Measurements from ENCODE around the gene GYG2.
"Not testable (repeated sequence)": the region's sequence is repeated elsewhere in the genome, so short reads cannot be mapped to it uniquely, and the experiment has no call there.

GYG2 gene

DNA sequence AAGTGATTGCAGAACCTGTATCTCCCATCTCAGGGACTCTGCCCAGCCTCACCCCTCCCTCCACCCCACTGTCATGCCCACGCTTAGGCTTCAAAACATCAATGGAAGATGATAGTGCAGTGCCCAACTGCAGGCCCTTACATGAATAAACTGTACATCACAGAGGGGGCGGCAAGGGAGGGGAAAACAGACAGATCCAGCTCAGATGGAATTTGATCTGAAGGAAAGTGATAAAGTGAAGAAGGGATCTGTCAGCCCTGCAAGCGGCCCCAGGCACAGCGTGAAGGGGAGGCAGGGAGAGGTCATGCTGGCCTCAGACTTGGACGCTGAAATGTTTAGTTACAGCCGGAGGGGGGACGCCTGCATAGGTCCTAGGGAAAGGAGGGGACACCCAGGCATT, 38.5 kb downstream of the GYG2 start:
- DNase-seq (ENCODE audit: low read depth in 2 of 3, low spot score in 1 of 3): no peak

DNA sequence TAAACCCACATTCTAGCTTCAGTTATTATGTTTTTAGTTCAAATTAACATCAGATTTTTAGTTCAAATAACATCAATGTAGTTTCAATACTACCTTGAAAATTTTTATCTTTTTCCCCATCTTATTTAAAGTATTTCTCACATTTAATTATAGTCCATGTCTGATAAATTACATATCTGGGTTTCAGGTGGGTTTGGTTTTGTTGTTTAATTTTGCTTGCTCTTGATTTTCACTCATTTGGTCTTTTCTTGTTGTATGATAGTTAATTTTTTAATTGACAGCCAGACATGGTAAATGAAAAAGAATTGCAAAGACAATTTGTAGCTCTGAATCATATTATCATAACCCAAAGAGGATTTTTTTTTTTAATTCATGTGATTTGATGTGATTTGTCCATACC, 41.9 kb downstream of the GYG2 start:
- DNase-seq (ENCODE audit: low read depth in 2 of 3, low spot score in 1 of 3): no peak

DNA sequence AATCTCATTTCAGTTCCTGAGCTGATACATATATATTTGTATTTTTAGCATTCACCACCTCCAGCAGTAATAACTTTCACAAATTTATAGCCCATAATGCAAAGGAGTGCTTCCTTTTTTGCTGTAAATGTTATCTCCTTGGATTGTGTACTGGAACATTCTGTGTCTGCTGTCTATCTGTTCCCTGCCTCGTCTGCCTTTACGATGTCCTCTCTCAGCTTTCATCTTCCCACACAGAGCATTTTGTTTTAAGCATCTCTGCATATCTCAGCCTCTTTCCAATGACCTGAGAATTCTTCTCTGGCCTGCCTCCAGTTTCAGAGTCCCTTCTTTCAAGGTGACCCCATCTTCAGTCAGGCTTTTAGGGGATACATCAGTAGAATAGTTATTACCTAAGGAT, 43.1 kb downstream of the GYG2 start:
- no peak for DNase-seq (ENCODE audit: low read depth in 2 of 3, low spot score in 1 of 3)

DNA sequence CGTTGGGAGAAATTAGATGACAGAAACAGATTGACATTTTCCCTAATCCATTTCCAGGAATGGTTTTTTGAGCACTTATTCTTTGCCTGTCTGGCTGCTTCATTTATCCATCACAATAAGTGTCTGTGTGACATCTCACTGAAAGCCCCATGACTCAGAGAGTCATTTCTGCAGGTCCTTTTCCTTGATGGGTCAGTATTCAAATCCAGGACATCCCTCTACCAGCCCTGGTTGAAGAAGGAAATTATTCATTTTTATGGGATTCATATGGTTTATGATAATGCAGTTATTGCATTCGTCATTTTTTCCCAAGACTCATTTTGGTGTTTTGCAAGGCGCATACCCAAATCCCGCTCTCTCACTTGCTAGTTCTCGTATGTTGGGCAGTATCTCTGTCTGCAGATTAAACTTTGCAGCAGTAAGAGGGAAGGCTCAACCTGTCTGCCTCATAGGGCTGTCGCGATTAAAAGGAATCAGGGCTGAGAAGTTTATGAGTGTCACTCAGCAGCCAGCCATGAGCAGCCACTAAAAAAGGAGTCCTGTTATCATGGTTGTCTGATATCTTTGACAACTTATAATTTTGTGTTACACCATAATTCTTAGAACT, 44.0 kb downstream of the GYG2 start:
- DNase-seq (ENCODE audit: low read depth in 2 of 3, low spot score in 1 of 3): no peak

DNA sequence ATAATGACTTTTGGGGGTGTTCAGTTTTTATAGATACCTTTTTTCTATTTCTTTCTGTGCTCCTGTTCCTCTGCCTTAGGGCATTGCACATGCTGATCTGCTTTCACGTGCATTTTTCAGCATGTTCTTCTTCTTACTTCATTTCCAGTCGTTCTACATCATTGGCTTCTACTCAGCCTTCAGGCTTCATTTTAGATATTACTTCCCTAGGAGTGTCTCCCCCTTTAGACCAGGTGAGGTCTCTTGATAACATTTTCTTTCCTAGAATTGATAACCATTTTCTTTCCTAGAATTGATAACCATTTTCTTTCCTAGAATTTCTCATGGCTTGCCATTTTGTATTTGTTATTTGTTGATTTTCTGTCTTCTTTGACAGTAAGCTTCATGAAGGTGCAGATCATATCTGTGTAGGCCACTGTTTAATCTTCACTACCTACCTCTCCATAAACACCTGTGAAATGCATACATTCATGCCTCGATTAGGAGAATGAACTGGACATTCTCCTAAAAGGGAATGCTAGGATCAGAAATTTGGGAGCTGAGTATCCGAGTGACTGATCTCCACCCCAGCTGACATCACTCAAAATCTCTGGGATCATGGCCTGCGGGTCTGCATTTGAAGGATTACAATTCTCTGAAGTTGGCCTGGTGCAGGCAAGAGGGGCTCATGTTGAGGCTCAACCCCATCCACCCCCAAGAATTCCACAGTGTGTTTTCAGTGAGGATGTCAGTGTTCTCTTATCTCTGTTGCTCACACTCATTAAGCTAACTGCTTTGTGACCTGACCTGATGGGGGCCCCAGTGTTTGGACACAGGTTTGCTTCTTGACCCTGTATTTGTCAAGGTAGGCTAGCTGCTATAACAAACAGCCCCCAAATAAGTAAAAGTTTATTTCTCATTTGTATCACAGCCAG, 45.7 kb downstream of the GYG2 start:
- DNase-seq (ENCODE audit: low read depth in 2 of 3, low spot score in 1 of 3): no peak

DNA sequence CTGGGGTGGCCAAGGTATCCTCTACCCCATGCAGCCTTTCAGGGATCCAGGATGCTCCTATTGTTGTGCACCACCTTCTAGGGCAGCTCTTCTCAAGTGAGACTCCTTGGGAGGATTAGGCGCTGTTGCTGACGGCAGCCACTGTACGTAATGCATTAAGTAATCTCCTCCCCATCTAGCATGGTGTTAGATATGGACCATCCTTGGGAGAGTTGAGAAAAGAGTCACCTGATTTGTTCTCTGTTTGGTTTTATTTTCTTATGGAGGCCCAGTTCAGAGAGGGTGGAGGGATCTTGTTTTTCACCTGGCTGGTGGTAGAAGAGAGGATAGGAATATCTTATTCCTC, 46.4 kb downstream of the GYG2 start:
- DNase-seq (ENCODE audit: low read depth in 2 of 3, low spot score in 1 of 3): no peak

DNA sequence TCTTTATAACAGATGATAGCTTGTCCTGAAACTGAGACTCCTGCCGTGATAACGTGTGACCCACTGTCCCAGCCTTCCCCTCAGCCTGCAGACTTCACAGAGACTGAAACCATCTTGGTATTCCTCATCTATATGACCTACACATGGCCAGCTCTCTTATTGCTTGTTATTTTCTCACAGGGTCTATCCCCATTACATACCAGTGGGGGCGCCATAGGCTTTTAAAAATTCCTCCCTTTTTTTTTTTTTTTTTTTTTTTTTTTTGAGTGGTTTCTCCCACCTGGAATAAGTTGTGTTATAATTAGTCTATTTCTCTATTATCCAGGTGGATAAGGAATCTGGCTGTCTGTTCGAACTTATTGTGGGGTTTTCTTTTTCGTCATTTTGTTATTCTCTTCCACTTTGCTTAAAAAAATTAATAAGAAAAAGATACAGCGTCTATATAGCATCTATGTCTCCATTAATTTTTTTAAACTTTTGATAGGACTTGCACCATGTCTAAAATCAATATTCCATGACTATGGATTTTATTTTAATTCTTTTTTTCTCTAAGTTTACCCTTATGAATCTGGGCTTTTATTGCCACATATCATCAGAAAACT, 47.2 kb downstream of the GYG2 start:
- DNase-seq (ENCODE audit: low read depth in 2 of 3, low spot score in 1 of 3): no peak

DNA sequence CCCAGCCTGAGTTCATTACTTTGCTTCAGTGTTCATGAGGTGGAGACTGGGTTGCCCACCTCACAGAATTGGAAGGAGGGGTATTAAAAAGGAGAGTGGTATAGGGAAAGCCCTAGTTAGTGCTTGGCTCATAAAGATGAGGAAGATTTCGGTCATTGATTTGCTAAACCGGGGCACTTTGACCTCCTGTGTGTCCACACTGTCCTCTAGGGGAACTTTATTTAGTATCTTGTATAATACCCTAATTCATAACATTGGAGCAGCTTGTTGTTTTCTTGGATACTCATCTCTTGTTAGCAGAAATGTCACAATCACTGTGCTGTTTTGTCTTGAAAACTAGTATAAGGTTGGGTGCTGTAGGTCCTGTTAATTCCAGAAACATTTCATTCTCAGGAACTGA, 49.8 kb downstream of the GYG2 start:
- no peak for DNase-seq (ENCODE audit: low read depth in 2 of 3, low spot score in 1 of 3)

DNA sequence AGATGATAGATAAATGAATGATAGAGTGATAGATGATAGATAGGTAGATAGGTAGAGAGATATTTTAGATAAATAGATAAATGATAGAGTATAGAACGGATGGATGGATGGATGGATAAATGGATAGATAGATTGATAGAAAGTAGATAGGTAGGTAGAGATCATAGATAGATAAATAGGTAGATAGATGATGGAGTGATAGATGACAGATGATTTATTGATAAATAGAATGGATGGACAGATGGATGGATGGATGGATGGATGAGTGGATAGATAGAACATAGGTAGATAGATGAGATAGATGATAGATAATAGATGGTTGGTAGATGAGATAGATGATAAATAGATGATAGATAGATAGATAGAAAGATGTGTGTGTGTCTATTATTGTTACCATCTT, 50.9 kb downstream of the GYG2 start:
- no peak for DNase-seq (ENCODE audit: low read depth in 2 of 3, low spot score in 1 of 3)

DNA sequence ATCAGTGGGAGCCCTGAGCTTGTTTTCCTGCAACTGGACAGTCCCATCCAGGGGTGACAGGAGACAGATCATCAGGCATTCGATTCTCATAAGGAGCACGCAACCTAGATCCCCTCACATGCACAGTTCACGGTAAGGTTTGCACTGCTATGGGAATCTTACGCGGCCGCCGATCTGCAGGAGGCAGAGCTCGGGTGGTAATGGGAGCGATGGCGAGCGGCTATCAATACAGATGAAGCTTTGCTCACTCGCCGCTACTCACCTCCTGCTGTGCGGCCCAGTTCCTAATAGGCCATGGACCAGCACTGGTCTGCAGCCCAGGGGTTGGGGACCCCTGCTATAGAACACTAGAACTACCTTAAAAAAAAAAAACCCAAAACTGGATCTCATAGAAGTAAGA, 55.0 kb downstream of the GYG2 start:
- no peak for DNase-seq (ENCODE audit: low read depth in 2 of 3, low spot score in 1 of 3)

DNA sequence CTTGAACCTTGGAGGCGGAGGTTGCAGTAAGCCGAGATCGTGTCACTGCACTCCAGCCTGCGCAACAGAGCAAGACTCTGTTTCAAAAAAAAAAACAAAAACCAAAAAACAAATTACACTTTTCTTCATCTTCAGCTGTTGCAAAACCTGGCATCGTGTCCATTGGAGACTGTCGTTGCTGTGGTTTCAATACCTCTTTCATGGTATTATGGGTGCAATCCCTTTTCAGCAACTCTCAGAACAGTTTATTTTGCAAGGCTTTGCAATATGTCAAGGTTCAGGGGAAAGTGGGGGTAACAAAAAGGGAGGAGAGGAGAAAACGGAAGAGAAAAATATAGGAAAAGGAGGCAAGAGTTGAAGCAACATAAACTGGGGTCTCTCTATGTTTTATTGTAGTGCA, 59.6 kb downstream of the GYG2 start:
- DNase-seq (ENCODE audit: low read depth in 2 of 3, low spot score in 1 of 3): no peak

DNA sequence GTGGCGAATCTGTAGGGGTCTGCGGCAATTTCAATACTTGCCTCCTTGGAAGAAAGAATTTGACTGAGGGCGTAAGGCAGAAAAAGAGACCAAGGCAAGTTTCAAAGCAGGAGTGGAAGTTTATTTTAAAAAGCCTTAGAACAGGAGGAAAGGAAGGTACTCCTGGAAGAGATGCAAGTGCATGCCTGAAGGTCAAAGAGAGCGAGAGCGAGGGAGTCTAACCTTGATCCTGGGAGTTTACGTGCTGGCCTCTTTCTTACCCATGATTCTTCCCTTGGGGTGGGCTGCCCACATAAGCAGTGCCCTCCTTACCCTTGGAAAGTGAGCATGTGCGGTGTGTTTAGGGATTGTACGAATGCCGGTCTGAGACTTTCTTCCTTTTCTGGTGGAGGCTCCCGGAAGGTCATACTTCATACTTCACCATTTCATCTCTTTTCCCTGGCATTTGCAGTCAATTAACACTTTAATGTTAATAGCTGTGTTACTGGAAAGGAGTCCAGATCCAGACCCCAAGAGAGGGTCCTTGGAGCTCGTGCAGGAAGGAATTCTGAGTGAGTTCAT, 60.4 kb downstream of the GYG2 start:
- no peak for DNase-seq (ENCODE audit: low read depth in 2 of 3, low spot score in 1 of 3)

DNA sequence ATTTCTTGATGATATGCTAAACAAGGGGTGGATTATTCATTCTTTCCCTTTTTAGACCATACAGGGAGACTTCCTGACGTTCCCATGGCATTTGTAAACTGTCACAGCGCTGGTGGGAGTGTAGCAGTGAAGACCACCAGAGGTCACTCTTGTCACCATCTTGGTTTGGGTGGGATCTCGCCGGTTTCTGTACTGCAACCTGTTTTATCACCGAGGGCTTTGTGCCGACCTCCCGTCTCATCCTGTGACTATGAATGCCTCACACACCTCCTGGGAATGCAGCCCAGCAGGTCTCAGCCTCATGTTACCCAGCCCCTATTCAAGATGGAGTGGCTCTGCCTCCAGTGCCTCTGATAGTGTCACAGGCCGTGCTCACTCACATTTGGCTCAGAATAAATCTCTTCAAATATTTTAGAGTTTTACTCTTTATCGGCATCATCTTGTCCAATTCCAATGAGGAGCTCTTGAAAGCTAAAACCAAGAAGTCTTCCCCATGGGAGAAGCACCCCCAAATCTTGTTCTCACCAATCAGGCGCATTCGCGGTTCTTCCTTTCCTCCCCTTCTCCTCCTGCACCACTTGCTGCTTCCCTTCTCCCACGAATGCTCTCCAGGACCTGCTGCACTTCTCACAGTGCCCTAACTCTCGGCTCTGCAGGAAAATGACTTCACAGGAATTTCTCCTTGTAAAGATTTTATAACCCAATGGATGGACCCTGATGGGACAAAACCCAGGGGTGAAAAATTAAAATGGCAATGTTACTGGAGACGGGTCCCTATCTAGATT, 61.2 kb downstream of the GYG2 start:
- DNase-seq (ENCODE audit: low read depth in 2 of 3, low spot score in 1 of 3): not testable (repeated sequence)

DNA sequence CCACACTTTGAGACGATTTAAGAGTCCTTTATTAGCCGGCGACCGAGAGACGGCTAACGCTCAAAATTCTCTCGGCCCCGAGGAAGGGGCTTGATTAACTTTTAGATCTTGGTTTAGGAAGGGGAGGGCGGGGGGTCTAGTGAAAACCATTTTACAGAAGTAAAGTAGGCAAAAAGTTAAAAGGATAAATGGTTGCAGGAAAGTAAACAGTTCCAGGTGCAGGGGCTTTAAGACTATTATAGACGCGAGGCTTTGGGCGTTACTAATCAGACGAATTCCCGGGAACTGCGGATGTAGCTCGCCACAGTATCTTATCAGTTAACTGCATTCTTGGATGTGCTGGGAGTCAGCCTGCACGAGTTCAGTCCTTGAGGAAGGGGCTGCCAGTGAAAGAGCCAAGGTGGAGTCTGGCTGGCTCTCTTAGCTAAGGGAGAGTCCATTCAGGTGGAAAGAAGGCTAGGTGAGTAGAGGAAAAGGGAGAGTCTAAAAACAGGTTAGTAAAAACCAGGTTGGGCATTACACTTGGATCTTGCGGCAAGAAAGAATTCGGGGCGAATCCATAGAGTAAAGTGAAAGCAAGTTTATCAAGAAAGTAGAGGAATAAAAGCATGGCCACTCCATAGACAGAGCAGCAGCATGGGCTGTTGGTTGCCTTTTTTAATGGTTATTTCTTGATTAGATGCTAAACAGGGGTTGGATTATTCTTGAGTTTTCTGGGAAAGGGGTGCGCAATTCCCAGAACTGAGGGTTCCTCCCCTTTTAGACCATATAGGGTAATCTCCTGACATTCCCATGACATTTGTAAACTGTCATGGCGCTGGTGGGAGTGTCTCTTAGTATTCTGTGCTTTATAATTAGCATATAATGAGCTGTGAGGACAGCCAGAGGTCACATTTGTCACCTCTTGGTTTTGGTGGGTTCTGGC, 62.1 kb downstream of the GYG2 start:
- DNase-seq (ENCODE audit: low read depth in 2 of 3, low spot score in 1 of 3): not testable (repeated sequence)

DNA sequence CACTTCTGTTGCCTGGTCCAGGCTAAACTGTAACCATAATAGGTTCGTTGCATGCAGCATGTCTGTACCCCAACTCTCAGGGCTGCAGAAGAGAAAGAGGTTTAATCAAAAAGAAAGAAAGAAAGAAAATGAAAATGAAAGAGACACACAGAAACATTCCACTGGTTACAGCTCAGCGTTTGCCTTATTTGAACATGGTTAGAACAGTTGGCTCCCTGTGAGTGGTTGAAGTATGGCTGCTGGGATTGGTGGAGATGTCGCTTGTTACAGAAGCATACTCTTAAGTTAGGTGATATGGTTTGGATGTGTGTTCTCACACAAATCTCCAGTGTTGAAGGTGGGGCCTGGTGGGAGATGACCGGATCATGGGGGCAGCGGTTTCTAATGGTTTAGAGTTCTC, 64.1 kb downstream of the GYG2 start:
- DNase-seq (ENCODE audit: low read depth in 2 of 3, low spot score in 1 of 3): no peak

DNA sequence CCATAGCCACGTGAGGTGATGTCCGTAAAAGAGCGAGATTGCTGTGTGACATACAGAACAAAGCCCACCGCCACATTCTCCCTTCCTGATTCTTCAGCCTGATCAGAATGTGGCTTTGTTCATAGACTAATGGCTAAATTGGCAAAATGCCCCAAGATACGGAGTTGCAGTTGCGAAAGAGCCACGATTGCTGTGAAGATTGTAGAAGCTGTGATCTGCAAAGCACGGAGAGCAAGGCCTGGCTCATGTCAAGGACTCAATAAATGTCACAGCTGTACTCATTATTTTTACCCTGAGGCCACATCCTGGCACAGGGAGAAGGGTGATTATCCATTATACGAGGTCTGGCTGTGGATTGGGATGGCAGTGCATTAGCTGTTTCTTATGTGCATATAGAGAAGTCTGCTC, 66.2 kb downstream of the GYG2 start:
- no peak for DNase-seq (ENCODE audit: low read depth in 2 of 3, low spot score in 1 of 3)

DNA sequence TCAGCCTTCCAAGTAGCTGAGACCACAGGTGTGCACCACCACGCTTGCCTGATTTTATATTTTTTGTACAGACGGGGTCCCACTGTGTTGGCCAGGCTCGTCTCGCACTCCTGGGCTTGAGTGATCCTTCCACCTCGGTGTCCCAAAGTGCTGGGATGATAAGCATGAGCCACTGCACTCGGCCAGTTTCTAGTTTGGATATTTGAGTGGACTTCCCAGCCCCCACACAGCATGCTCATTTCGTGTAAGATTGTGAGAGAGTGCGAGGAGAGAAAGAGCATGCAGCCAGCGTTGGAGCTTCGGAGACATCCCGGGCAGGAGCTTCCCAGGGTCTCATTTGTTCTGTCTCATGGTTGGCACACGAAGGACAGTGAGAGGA, 68.6 kb downstream of the GYG2 start:
- no peak for DNase-seq (ENCODE audit: low read depth in 2 of 3, low spot score in 1 of 3)

DNA sequence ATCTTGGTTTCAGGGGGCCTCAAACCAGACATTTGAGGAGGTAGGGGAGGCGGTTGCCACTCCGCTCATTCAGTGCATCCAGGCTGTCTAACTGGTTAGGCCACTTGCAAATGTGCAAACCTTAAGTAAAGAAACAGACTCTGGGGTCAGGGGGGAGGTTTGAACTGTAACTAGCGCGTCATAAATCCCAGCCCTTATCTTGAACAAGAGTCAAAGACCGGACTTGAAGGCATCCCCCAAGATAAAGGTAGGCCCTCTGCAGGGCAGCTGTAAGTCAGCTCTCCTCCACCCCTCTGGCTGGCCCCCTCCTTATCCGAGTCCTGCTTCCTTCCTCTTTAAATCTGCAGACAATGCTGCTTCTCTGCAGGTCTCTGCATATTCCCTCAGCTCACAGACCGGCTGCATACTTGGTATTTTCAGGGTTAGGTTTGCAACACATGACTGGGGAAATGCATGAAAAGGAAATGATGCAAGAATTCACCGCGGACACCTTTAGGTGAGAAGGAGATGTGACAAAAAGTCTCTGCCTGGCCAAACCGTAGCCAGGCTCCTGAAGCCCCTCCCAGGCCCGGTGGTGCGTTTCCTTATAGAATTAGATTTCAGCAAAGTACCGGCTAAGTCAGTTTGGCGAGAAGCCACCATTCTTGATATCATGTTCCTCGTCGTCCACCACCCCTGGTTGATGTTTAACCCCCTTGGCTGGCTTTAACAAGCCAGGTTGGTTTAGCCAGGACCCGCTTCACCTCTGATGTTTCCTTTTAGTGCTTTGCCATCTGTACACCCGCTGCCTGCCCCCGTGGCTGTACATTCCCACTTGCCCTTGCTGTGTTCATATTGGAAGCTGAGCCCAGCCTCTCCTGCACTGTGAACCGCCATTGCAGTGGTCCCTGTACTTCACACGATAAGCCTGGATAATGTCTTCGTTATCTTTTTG, 69.2 kb downstream of the GYG2 start:
- DNase-seq (ENCODE audit: low read depth in 2 of 3, low spot score in 1 of 3): peak in 1 of 3 donors; percentile 0

DNA sequence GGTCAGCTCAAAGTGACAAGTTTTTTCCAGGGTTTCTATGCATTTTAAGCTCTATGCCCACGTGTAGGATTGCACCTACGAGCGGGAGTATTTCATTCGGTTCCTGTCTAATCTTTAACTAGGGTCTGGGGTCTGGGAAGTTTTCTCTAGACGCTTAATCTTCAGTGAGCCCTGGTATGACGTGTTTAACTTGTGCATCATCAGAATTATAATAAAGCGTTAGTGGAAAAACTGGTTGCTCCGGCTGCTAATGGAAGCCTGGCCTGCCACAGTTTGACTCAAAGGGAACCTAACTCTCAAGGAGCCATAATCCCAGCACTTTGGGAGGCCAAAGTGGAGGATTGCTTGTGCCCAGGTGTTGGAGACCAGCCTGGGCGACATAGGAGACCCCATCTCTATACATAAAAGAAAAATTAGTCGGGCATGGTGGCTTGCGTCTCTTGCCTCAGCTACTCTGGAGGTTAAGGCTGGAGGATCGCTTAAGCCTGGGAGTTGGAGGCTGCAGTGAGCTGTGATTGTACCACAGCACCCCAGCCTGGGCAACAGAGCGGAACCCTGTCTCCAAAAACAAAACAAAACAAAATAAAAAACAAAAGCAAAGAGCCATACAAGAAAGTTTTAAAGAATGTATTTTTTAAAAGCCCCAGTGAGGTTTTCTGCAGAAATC, 70.2 kb downstream of the GYG2 start:
- no peak for DNase-seq (ENCODE audit: low read depth in 2 of 3, low spot score in 1 of 3)

Data from stimulated activated CD4-positive, alpha-beta T cell treated with anti-CD3 and anti-CD28 coated beads, Interleukin-12 subunit alpha, Interleukin-12 subunit beta, amount 100 ng/mL, for 48 hours (primary cell).